ENCODE data around the gene CACNA1D.

- TF ChIP-seq CTCF (IDR thresholded peaks at IDR 0.05; ENCODE audit: low read depth, low read length) (no peak), EZH2phosphoT487 (IDR thresholded peaks at IDR 0.05; ENCODE audit: low read depth) (no peak)
Observed at GRCh38 chr3:53739966-53740365, 245.6 kb downstream of the CACNA1D start.

Data from OCI-LY3 (cell line).